MCF 10A (cell line): ENCODE data around the gene DHX58. TPM values are rescaled to one million over a fixed set of nuclear protein-coding genes. Genes with fewer than 3 reads are reported as not detected.

Source experiments
- BruUV-seq: library from RNA; stranded (reverse); fragments of 400-500 nt; replicated peaks from 2 replicates; lab custom pipeline; 2021; lab: Mats Ljungman, UMichigan
- CTCF ChIA-PET: fragments of 300-600 bp; sonication (Branson Sonifier 250); formaldehyde crosslinking; extraction: SDS; loops from one replicate; lab custom pipeline; 2021; ENCODE audit warnings: antibody characterized with exemption, inconsistent platforms; lab: Yijun Ruan, JAX
- POLR2A ChIA-PET: fragments of 300-600, 350-650 bp; sonication (Branson Sonifier 250); formaldehyde crosslinking; extraction: SDS; loops from one replicate; lab custom pipeline; 2020; ENCODE audit warnings: antibody characterized with exemption, inconsistent platforms; lab: Yijun Ruan, JAX
- DNase-seq: peaks from one replicate; pipeline ENCODE4 v3.0.0-alpha.2; 2018; ENCODE audit not compliant: unreplicated experiment
- H3K27ac Mint-ChIP-seq: one replicate; pipeline ENCODE4 v1.8.0; 2022; ENCODE audit warnings: mild to moderate bottlenecking, low read depth, mixed read lengths; ENCODE audit not compliant: unreplicated experiment
- H3K27me3 Mint-ChIP-seq: one replicate; pipeline ENCODE4 v1.8.0; 2022; ENCODE audit warnings: mixed read lengths; ENCODE audit not compliant: insufficient read depth, unreplicated experiment
- H3K36me3 Mint-ChIP-seq: one replicate; pipeline ENCODE4 v1.8.0; 2022; ENCODE audit warnings: mild to moderate bottlenecking, moderate library complexity, mixed read lengths; ENCODE audit not compliant: insufficient read depth, unreplicated experiment
- H3K4me1 Mint-ChIP-seq: one replicate; pipeline ENCODE4 v1.8.0; 2022; ENCODE audit warnings: mixed read lengths; ENCODE audit not compliant: insufficient read depth, unreplicated experiment
- H3K4me3 Mint-ChIP-seq: one replicate; pipeline ENCODE4 v1.8.0; 2022; ENCODE audit warnings: mild to moderate bottlenecking, moderate library complexity, mixed read lengths; ENCODE audit not compliant: unreplicated experiment
- H3K9me3 Mint-ChIP-seq: one replicate; pipeline ENCODE4 v1.8.0; 2022; ENCODE audit warnings: mixed read lengths; ENCODE audit not compliant: unreplicated experiment
- CTCF ChIP-seq: fragments of 200-600 bp; IDR thresholded peaks from one replicate; pipeline ENCODE4 v1.8.0; 2022; ENCODE audit warnings: antibody characterized with exemption, mild to moderate bottlenecking; ENCODE audit not compliant: unreplicated experiment
- intact Hi-C: fragments of 100-400 bp; cut with micrococcal nuclease; formaldehyde crosslinking; loops from 2 replicates; pipeline ENCODE4 v1.14.1; 2022
- total RNA-seq: library from RNA; stranded (reverse); gene quantifications from 2 replicates; pipeline ENCODE4 v1.2.3, GENCODE V29; 2022

The DHX58 gene
- total RNA-seq, 1 experiment from 2014 or later = 2.8 TPM

DNA sequence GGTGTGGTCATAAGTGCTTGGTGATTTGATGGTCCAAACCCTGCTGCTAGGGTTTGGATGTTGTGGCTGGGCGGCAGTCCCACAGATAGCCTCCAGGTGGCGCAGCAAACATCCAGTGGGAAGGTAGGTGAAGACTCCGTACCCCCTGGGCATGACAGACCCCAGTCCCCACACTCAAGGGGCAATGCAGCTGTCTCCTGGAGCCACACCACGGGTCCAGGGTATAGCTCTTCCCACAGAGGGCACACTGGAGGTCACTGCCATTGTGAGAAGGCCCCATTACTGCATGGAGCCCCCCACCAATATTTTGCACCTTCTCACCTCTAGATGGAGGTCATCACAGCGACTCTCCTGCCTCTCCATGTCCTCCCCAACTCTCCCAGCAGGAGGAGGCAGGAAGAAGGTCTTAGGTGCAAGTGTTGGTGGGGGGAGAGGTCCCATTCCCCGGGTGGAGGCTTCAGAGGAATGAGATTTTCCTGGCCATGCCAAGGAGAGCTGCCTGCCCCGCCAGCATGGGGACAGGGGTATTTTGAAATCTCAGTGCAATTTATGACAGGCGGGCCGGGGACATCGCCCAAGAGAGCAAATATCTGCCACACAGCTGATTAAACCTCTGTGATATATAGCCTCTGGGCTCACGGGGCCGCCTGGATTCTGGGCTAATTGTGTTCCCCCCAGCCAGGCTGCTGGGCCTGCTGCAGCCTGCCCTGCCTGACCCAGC lies 45.0 kb downstream of the DHX58 start:
- intact Hi-C loops = loop anchor here (1.0 kb wide), 2 partner anchors 34 to 49 kb away; no protein-coding TSS in a partner anchor
- Mint-ChIP-seq H3K9me3 (no peaks in the 10 kb centered on the region), H3K4me1 (no peaks in the 10 kb centered on the region), H3K36me3 (no peaks in the 10 kb centered on the region), H3K4me3 (no peak overlapping the region), H3K27me3 (peaks cover 12% of the 10 kb centered on the region), H3K27ac (no peak overlapping the region)
- CTCF ChIA-PET = interaction anchor here (0.5 to 4.4 kb wide), 24 partner anchors 9 to 471 kb away, joined by 3 to 37 read pairs (median 4); partner anchors contain the start of gene DHX58
- no TSS peak for BruUV-seq
- peak; percentile 85 for TF ChIP-seq CTCF
- POLR2A ChIA-PET = no interaction called here
- peak; percentile 61 for DNase-seq

GRCh38 chr17:42065201-42065600 lies 47.3 kb downstream of the DHX58 start:
- H3K27me3 Mint-ChIP-seq = no peaks in the 10 kb centered on the region
- DNase-seq = no peak
- TF ChIP-seq CTCF = no peak
- no peak overlapping the region for H3K4me3 Mint-ChIP-seq
- no peaks in the 10 kb centered on the region for H3K36me3 Mint-ChIP-seq
- POLR2A ChIA-PET = interaction anchor here (0.5 kb wide), 1 partner anchor 328 kb away, joined by 4 read pairs; no protein-coding TSS in a partner anchor
- no peak overlapping the region for H3K27ac Mint-ChIP-seq
- BruUV-seq = no TSS peak
- intact Hi-C loops = no loop called here
- no peaks in the 10 kb centered on the region for H3K4me1 Mint-ChIP-seq
- CTCF ChIA-PET = interaction anchor here (1.1 to 4.4 kb wide), 4 partner anchors 9 to 51 kb away, joined by 4 to 37 read pairs (median 6); partner anchors contain the start of gene DHX58
- no peaks in the 10 kb centered on the region for H3K9me3 Mint-ChIP-seq

DNA sequence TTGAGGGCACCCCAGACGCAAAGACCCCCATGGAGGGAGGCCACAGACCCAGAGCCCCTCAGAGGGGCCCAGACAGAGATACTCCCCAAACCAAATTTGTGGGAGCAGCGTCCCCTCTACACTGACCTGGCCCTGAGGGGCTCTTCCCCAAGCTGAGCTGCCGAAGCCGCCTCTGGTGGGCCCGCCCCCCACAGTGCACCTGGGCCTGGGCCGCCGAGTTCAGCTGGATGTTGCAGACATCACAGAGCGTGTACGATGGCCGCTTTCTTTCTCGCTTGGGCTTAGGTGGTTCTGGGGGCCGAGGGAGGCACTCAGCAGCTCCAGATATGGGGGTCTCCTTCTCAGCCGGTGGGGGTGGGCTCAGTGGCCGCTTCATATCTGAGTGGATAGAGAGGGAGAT lies 49.8 kb downstream of the DHX58 start:
- no peak overlapping the region for H3K4me3 Mint-ChIP-seq
- no peaks in the 10 kb centered on the region for H3K27me3 Mint-ChIP-seq
- CTCF ChIA-PET = no interaction called here
- POLR2A ChIA-PET = no interaction called here
- no TSS peak for BruUV-seq
- no peaks in the 10 kb centered on the region for H3K9me3 Mint-ChIP-seq
- H3K36me3 Mint-ChIP-seq = no peaks in the 10 kb centered on the region
- intact Hi-C loops = no loop called here
- H3K4me1 Mint-ChIP-seq = no peaks in the 10 kb centered on the region
- TF ChIP-seq CTCF = no peak
- H3K27ac Mint-ChIP-seq = no peak overlapping the region
- DNase-seq = no peak

DNA sequence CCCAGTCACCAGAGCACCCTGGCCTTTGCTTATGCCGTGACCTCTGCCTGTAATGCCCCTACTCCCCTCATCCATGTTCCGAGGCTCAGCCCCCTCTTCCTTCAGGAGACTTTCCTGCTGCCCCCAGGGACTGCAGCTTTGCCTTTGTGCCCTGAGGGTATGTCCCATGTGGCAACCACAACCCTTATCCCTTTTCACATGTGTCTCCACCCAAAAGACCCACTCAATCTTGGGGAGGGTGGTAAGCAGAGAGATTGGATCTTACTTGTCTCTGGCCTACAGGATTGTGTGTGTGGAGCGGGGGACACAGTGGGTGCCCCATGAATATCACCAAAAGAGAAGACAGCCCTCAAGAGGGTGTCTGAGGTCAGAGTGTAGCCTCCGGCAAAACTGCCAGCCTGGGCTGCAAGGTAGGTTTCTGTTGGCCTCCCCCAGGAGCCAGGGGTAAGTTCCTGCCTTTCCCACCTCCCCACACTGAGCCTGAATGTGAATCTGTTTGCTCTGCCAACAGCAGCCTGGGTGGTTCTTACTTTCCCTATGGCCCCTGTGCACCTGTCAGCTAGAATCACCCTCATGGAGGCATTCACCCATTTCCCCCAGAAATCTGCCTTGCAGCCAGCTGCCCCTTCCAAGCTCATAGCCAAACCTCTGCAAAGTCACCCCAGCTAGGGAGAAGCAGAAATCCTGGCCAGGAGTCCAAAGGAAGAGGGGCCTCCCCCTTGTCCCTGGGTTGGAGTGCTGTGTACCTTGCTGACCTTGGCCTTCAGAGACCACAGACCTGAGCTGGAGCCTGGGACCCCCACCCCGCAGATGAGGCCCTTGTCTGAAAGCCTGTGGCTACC lies 50.6 kb downstream of the DHX58 start:
- Mint-ChIP-seq H3K27me3 (no peaks in the 10 kb centered on the region), H3K4me1 (no peaks in the 10 kb centered on the region), H3K9me3 (no peaks in the 10 kb centered on the region), H3K4me3 (no peak overlapping the region), H3K36me3 (no peaks in the 10 kb centered on the region), H3K27ac (no peak overlapping the region)
- BruUV-seq = no TSS peak
- ChIA-PET CTCF (no interaction called here), POLR2A (no interaction called here)
- no peak for TF ChIP-seq CTCF
- DNase-seq = no peak
- intact Hi-C loops = no loop called here
